AG20443 (cell line): ENCODE measurements around the gene PASK.

Experiments used
- DNase-seq: peaks from one replicate; pipeline ENCODE4 v3.0.0; 2012; ENCODE audit warnings: low spot score, mixed read lengths

The PASK gene

GRCh38 chr2:241064802-241065354, 84.4 kb downstream of the PASK start:
- DNase-seq: no peak

- DNase-seq: peak; percentile 11
Measured at GRCh38 chr2:241064008-241064801, 85.1 kb downstream of the PASK start.

- DNase-seq: peak; percentile 9
Measured at GRCh38 chr2:241063587-241063986, 85.7 kb downstream of the PASK start.

- peak; percentile 9 for DNase-seq
Measured at GRCh38 chr2:241063093-241063551, 86.2 kb downstream of the PASK start.

- DNase-seq: peak; percentile 9
Measured at GRCh38 chr2:241062389-241063092, 86.7 kb downstream of the PASK start.

GRCh38 chr2:241061275-241061674, 88.0 kb downstream of the PASK start:
- peak; percentile 34 for DNase-seq
